K562 (cell line): ENCODE measurements around the gene ZFYVE28. TPM values are rescaled to one million over a fixed set of nuclear protein-coding genes. Genes with fewer than 3 reads are reported as not detected.

Source experiments
- ATF4 ChIP-seq: fragments of 450-650 bp; formaldehyde crosslinking; IDR thresholded peaks from 2 replicates; pipeline ENCODE4 v1.4.0; 2022; ENCODE audit warnings: mild to moderate bottlenecking, moderate library complexity
- DNMT1 ChIP-seq: fragments of 450-650 bp; IDR thresholded peaks from 2 replicates; pipeline ENCODE4 v1.6.1; 2016; ENCODE audit warnings: antibody characterized with exemption, mild to moderate bottlenecking
- EP400 ChIP-seq: fragments of 450-650 bp; IDR thresholded peaks from 2 replicates; pipeline ENCODE4 v1.6.1; 2017; ENCODE audit warnings: antibody characterized with exemption, mild to moderate bottlenecking, moderate library complexity
- ETV5 ChIP-seq: sonication (generic); formaldehyde crosslinking; IDR thresholded peaks from 2 replicates; pipeline ENCODE4 v1.4.0; 2020; ENCODE audit warnings: low read depth, mild to moderate bottlenecking, missing genetic modification reagents
- FOXA1 ChIP-seq: fragments of 450-650 bp; IDR thresholded peaks from 2 replicates; pipeline ENCODE4 v1.6.1; 2016; ENCODE audit warnings: mild to moderate bottlenecking, borderline replicate concordance
- GTF3C2 ChIP-seq: IDR thresholded peaks from 3 replicates; pipeline ENCODE4 v1.6.1; 2011; ENCODE audit warnings: borderline replicate concordance, mild to moderate bottlenecking, moderate library complexity; ENCODE audit not compliant: insufficient read length; ENCODE audit errors: extremely low read depth
- HDAC8 ChIP-seq: fragments of 450-650 bp; IDR thresholded peaks from 2 replicates; pipeline ENCODE4 v1.6.1; 2016; ENCODE audit warnings: mild to moderate bottlenecking, missing genetic modification characterization, moderate library complexity, missing compliant biosample characterization
- HMBOX1 ChIP-seq: sonication (generic); IDR thresholded peaks from 2 replicates; pipeline ENCODE4 v1.6.1; 2016
- POLR2AphosphoS2 ChIP-seq: IDR thresholded peaks from 2 replicates; pipeline ENCODE4 v1.6.1; 2012; ENCODE audit warnings: low read length, improper control_type of control experiment
- RBM22 ChIP-seq: fragments of 200-400 bp; formaldehyde crosslinking; IDR thresholded peaks from 2 replicates; pipeline ENCODE4 v1.6.1; 2018; ENCODE audit warnings: low read length, low read depth; ENCODE audit not compliant: poor library complexity, severe bottlenecking
- ZC3H8 ChIP-seq: fragments of 450-650 bp; IDR thresholded peaks from 2 replicates; pipeline ENCODE4 v1.6.1; 2017
- ZFPM2 ChIP-seq: fragments of 250-450 bp; sonication (Bioruptor Pico); IDR thresholded peaks from 2 replicates; pipeline ENCODE4 v1.5.1; 2022; ENCODE audit warnings: mild to moderate bottlenecking
- ZNF699 ChIP-seq: fragments of 250-450 bp; sonication (Bioruptor Pico); IDR thresholded peaks from 2 replicates; pipeline ENCODE4 v1.8.0; 2021; ENCODE audit warnings: mild to moderate bottlenecking, moderate library complexity; ENCODE audit not compliant: insufficient replicate concordance
- polyA plus RNA-seq, 8 experiments: library from polyadenylated mRNA; depleted of rRNA in 4 of 8; stranded (reverse) in 5 of 8; unstranded in 3 of 8; fragments of >200 nt; fragmentation: Nextera tagmentation in 2 of 8; fragmentation: Illumina TruSeq in 1 of 8; extraction: Ambion mirVana in 2 of 8; extraction: Trizol in 1 of 8; gene quantifications; 2 replicates each; pipeline versions ENCODE4 v1.2.1 to v1.2.3, GENCODE V29; 2011 to 2014; ENCODE audit warnings: inconsistent platforms in 1 of 8, missing spikeins in 1 of 8
- total RNA-seq, 7 experiments: library from RNA; depleted of rRNA in 6 of 7; stranded (reverse); fragments of >200 nt in 6 of 7; fragmentation: Illumina TruSeq in 2 of 7; extraction: Trizol in 2 of 7; gene quantifications; 2 replicates each; pipeline versions ENCODE4 v1.2.1 to v1.2.3, GENCODE V29; 2011 to 2021; ENCODE audit warnings: low replicate concordance in 1 of 7

The ZFYVE28 gene
- total and polyA plus RNA-seq, 9 of the 15 experiments (the other 6 are each of a cell fraction or from before 2014, with no cell fraction given) = 1.3 to 24.8 (median 8.9) TPM

- TF ChIP-seq GTF3C2 (no peak), FOXA1 (no peak), POLR2AphosphoS2 (no peak), EP400 (peak; percentile 47), DNMT1 (no peak), ZC3H8 (no peak), HMBOX1 (no peak), HDAC8 (tag) (no peak), ETV5 (peak; percentile 56), ZFPM2 (no peak), RBM22 (no peak), ATF4 (CRISPR knock-in tag) (no peak), ZNF699 (CRISPR knock-in tag) (no peak)
Observed at GRCh38 chr4:2241410-2242353, 176.8 kb downstream of the ZFYVE28 start, which contains the start of the genes HAUS3 and POLN (continued).
